Measurements from ENCODE around the gene SLC3A2. TPM values are rescaled to one million over a fixed set of nuclear protein-coding genes. Genes with fewer than 3 reads are reported as not detected.

The SLC3A2 gene
- total and polyA plus RNA-seq, 4 donors, result 34.3 to 59.5 (median 51.0) TPM

DNA sequence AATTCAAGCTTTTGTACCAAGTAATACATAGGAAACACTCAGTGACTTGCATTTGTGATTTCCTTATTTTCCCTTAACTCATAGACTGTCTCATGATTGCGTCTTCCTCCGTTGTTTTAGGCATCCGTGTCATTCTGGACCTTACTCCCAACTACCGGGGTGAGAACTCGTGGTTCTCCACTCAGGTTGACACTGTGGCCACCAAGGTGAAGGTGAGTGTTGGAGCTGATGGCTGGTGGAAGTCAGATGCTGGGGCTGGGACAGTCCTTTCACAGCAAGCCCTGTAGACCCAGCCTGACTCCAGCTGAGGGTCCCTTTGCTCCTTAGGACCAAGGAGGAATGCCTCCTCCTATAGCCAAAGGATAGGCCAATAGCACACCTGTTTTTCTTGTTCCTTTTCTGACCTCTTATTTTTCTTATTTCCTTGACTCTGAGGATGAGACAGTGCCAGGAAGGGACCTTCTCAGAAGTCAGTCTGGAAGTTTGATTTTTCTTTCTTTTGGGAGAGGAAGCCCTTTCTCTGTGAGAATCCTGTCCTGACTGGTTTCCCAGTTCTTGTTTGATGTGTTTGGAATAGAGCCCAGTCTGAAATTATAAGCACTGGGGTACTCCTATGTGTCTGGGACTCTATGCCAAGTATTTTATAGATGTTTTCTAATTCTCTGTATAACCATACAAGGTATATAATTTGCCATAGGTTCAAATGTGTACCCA lies 2.2 kb downstream of the SLC3A2 start (continued):
- no peak for TF ChIP-seq EGR1 (IDR thresholded peaks at IDR 0.05; ENCODE audit: low read depth in 2 of 2)
- no peak for TF ChIP-seq SP1 (IDR thresholded peaks at IDR 0.05)
- no peak for TF ChIP-seq YY1 (IDR thresholded peaks at IDR 0.05)
- no peak for TF ChIP-seq GABPA (IDR thresholded peaks at IDR 0.05 in 1 of 2, conservative IDR thresholded peaks at IDR 0.05 in 1 of 2)
- TF ChIP-seq NR2F2 (IDR thresholded peaks at IDR 0.05), result no peak

DNA sequence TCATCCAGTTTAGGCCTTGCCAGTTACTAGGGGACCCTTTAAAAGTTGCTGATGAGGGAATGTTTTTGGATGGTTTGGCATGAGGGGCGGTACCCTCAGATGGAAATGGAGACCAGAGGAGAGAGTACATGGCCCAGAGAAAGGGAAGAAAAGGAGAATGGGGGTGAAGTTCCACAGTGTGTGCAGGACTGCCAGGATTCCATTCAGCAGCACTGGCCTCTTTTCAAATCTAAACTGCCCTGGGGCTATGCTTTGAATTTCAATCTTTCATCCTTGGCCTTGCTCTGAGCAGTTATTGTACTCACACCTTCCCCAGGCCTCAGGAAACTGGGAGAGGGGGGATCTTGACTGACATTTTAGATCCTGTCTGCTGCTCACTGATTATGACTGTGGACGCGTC lies 3.0 kb downstream of the SLC3A2 start:
- TF ChIP-seq RXRA (IDR thresholded peaks at IDR 0.05) (no peak), YY1 (IDR thresholded peaks at IDR 0.05) (no peak), GABPA (IDR thresholded peaks at IDR 0.05 in 1 of 2, conservative IDR thresholded peaks at IDR 0.05 in 1 of 2) (no peak)
- Histone ChIP-seq H3K36me3 (ENCODE audit: control insufficient read depth in 4 of 4, insufficient read depth in 3 of 4, low read depth in 1 of 4, low read length in 3 of 4) (peaks cover 18 to 55% (median 51%) of the 10 kb centered on the region in 4 donors), H3K27me3 (ENCODE audit: control insufficient read depth in 4 of 4, insufficient read depth in 4 of 4, low read length in 3 of 4) (no peaks in the 10 kb centered on the region), H3K9me3 (ENCODE audit: control insufficient read depth in 4 of 4, low read length in 3 of 4) (no peaks in the 10 kb centered on the region), H3K4me1 (ENCODE audit: control insufficient read depth in 4 of 4, insufficient read depth in 4 of 4, low read length in 3 of 4) (peaks cover 0 to 28% (median 26%) of the 10 kb centered on the region in 4 donors), H3K27ac (ENCODE audit: low read depth in 1 of 2, low read length in 2 of 2) (no peak overlapping the region), H3K9ac (ENCODE audit: low read depth in 1 of 2, low read length in 2 of 2) (no peak overlapping the region), H3K4me3 (ENCODE audit: low read depth in 1 of 3, low read length in 3 of 3) (no peak overlapping the region)
- DNase-seq (ENCODE audit: low spot score), result no peak
- 85% methylated on average over 3 of the region's 3 CpGs for WGBS

DNA sequence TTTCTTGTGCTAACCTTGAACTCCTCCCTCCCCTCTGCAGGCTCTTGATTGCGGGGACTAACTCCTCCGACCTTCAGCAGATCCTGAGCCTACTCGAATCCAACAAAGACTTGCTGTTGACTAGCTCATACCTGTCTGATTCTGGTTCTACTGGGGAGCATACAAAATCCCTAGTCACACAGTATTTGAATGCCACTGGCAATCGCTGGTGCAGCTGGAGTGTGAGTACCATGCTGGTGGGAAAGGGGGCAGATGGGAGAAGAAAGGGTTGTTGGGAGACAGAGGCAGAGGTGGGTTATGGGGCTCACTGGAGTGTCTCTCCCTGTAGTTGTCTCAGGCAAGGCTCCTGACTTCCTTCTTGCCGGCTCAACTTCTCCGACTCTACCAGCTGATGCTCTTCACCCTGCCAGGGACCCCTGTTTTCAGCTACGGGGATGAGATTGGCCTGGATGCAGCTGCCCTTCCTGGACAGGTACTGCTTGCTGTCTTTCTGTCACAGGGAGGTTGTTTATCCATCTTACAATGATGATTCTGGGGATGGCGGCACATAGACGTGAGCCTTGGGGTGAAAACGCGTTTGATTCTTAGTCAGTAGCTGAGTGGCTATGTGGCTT lies 4.5 kb downstream of the SLC3A2 start:
- no peak for DNase-seq (ENCODE audit: low spot score)
- Histone ChIP-seq H3K27me3 (ENCODE audit: control insufficient read depth in 4 of 4, insufficient read depth in 4 of 4, low read length in 3 of 4) (no peaks in the 10 kb centered on the region), H3K27ac (ENCODE audit: low read depth in 1 of 2, low read length in 2 of 2) (no peak overlapping the region), H3K4me3 (ENCODE audit: low read depth in 1 of 3, low read length in 3 of 3) (no peak overlapping the region), H3K36me3 (ENCODE audit: control insufficient read depth in 4 of 4, insufficient read depth in 3 of 4, low read depth in 1 of 4, low read length in 3 of 4) (peaks cover 20 to 61% (median 58%) of the 10 kb centered on the region in 4 donors), H3K9me3 (ENCODE audit: control insufficient read depth in 4 of 4, low read length in 3 of 4) (no peaks in the 10 kb centered on the region), H3K9ac (ENCODE audit: low read depth in 1 of 2, low read length in 2 of 2) (no peak overlapping the region), H3K4me1 (ENCODE audit: control insufficient read depth in 4 of 4, insufficient read depth in 4 of 4, low read length in 3 of 4) (peaks cover 0 to 18% (median 18%) of the 10 kb centered on the region in 4 donors)
- 92% methylated on average over 11 of the region's 11 CpGs for WGBS
- no peak for TF ChIP-seq YY1 (IDR thresholded peaks at IDR 0.05)
- TF ChIP-seq FOXA2 (IDR thresholded peaks at IDR 0.05), result no peak
- TF ChIP-seq SP1 (IDR thresholded peaks at IDR 0.05), result no peak
- no peak for TF ChIP-seq EGR1 (IDR thresholded peaks at IDR 0.05; ENCODE audit: low read depth in 2 of 2)
- TF ChIP-seq RXRA (IDR thresholded peaks at IDR 0.05), result no peak
- no peak for TF ChIP-seq GABPA (IDR thresholded peaks at IDR 0.05 in 1 of 2, conservative IDR thresholded peaks at IDR 0.05 in 1 of 2)
- TF ChIP-seq, protein P1, sequence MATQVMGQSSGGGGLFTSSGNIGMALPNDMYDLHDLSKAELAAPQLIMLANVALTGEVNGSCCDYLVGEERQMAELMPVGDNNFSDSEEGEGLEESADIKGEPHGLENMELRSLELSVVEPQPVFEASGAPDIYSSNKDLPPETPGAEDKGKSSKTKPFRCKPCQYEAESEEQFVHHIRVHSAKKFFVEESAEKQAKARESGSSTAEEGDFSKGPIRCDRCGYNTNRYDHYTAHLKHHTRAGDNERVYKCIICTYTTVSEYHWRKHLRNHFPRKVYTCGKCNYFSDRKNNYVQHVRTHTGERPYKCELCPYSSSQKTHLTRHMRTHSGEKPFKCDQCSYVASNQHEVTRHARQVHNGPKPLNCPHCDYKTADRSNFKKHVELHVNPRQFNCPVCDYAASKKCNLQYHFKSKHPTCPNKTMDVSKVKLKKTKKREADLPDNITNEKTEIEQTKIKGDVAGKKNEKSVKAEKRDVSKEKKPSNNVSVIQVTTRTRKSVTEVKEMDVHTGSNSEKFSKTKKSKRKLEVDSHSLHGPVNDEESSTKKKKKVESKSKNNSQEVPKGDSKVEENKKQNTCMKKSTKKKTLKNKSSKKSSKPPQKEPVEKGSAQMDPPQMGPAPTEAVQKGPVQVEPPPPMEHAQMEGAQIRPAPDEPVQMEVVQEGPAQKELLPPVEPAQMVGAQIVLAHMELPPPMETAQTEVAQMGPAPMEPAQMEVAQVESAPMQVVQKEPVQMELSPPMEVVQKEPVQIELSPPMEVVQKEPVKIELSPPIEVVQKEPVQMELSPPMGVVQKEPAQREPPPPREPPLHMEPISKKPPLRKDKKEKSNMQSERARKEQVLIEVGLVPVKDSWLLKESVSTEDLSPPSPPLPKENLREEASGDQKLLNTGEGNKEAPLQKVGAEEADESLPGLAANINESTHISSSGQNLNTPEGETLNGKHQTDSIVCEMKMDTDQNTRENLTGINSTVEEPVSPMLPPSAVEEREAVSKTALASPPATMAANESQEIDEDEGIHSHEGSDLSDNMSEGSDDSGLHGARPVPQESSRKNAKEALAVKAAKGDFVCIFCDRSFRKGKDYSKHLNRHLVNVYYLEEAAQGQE (IDR thresholded peaks at IDR 0.05), result no peak
- no peak for TF ChIP-seq HNF4G (IDR thresholded peaks at IDR 0.05)
- TF ChIP-seq, protein P2, sequence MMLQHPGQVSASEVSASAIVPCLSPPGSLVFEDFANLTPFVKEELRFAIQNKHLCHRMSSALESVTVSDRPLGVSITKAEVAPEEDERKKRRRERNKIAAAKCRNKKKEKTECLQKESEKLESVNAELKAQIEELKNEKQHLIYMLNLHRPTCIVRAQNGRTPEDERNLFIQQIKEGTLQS (IDR thresholded peaks at IDR 0.05), result no peak
- no peak for TF ChIP-seq TAF1 (conservative IDR thresholded peaks at IDR 0.05)
- no peak for TF ChIP-seq NR2F2 (IDR thresholded peaks at IDR 0.05)
- TF ChIP-seq, protein P3, sequence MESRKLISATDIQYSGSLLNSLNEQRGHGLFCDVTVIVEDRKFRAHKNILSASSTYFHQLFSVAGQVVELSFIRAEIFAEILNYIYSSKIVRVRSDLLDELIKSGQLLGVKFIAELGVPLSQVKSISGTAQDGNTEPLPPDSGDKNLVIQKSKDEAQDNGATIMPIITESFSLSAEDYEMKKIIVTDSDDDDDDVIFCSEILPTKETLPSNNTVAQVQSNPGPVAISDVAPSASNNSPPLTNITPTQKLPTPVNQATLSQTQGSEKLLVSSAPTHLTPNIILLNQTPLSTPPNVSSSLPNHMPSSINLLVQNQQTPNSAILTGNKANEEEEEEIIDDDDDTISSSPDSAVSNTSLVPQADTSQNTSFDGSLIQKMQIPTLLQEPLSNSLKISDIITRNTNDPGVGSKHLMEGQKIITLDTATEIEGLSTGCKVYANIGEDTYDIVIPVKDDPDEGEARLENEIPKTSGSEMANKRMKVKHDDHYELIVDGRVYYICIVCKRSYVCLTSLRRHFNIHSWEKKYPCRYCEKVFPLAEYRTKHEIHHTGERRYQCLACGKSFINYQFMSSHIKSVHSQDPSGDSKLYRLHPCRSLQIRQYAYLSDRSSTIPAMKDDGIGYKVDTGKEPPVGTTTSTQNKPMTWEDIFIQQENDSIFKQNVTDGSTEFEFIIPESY (IDR thresholded peaks at IDR 0.05), result no peak
- TF ChIP-seq, protein P4, sequence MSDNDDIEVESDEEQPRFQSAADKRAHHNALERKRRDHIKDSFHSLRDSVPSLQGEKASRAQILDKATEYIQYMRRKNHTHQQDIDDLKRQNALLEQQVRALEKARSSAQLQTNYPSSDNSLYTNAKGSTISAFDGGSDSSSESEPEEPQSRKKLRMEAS (IDR thresholded peaks at IDR 0.05), result no peak
- TF ChIP-seq RAD21 (IDR thresholded peaks at IDR 0.05), result no peak
- no peak for TF ChIP-seq JUND (IDR thresholded peaks at IDR 0.05)
